ENCODE measurements around the gene NDE1. TPM values are rescaled to one million over a fixed set of nuclear protein-coding genes. Genes with fewer than 3 reads are reported as not detected.
A peak's percentile ranks its signal among the peaks of the same experiment; 100 is the strongest.

NDE1 gene
- total and polyA plus RNA-seq, 9 of the 15 experiments (the other 6 are each of a cell fraction or from before 2014, with no cell fraction given), result 3.1 to 59.9 (median 30.0) TPM

GRCh38 chr16:15642557-15643047 is 7.4 kb upstream of the NDE1 start (continued):
- peak; percentile 66; the same call in 1 of the 2 replicates for TF ChIP-seq ETV5 (CRISPR knock-in tag; IDR thresholded peaks at IDR 0.05; ENCODE audit: low read depth)
- peak; percentile 37; the same call in 1 of the 2 replicates for TF ChIP-seq ETV1 (tag; conservative IDR thresholded peaks at IDR 0.05; ENCODE audit: low read depth)
- peak in 1 of 2 experiments; percentile 92; a peak in 1 of 4 replicates for TF ChIP-seq ZNF639 (CRISPR knock-in tag; conservative IDR thresholded peaks at IDR 0.05 in 1 of 2, IDR thresholded peaks at IDR 0.05 in 1 of 2)
- no peak for TF ChIP-seq ETS2 (tag; IDR thresholded peaks at IDR 0.05; ENCODE audit: borderline replicate concordance, poor library complexity, severe bottlenecking)
- TF ChIP-seq HNRNPL (IDR thresholded peaks at IDR 0.05; ENCODE audit: low read depth, low read length), result no peak
- TF ChIP-seq TAF9B (IDR thresholded peaks at IDR 0.05; ENCODE audit: partially characterized antibody), result peak; percentile 75
- peak; percentile 45; the same call in 1 of the 2 replicates for TF ChIP-seq TCF3 (CRISPR knock-in tag; IDR thresholded peaks at IDR 0.05)
- no peak for TF ChIP-seq ELF2 (CRISPR knock-in tag; IDR thresholded peaks at IDR 0.05)
- no peak for TF ChIP-seq IRF1 (CRISPR knock-in tag; IDR thresholded peaks at IDR 0.05; ENCODE audit: borderline replicate concordance)
- no peak for TF ChIP-seq RAD51 (IDR thresholded peaks at IDR 0.05; ENCODE audit: borderline replicate concordance, low read depth)
- peak; percentile 68 to 73 for TF ChIP-seq RAD21 (CRISPR knock-in tag; conservative IDR thresholded peaks at IDR 0.05 in 1 of 2, IDR thresholded peaks at IDR 0.05 in 1 of 2)
- TF ChIP-seq ZBTB8A (IDR thresholded peaks at IDR 0.05; ENCODE audit: partially characterized antibody), result no peak
- TF ChIP-seq SMAD4 (CRISPR knock-in tag; conservative IDR thresholded peaks at IDR 0.05), result peak; percentile 93
- TF ChIP-seq CC2D1A (IDR thresholded peaks at IDR 0.05), result peak; percentile 65; the same call in 1 of the 2 replicates
- no peak for TF ChIP-seq CHD1 (IDR thresholded peaks at IDR 0.05; ENCODE audit: low read length)
- peak; percentile 7; the same call in 1 of the 2 replicates for TF ChIP-seq MBD2 (IDR thresholded peaks at IDR 0.05; ENCODE audit: borderline replicate concordance, low read depth)
- TF ChIP-seq PHTF2 (CRISPR knock-in tag; IDR thresholded peaks at IDR 0.05), result no peak
- TF ChIP-seq PPARD (CRISPR knock-in tag; IDR thresholded peaks at IDR 0.05), result no peak
- no peak for TF ChIP-seq KDM2B (CRISPR knock-in tag; IDR thresholded peaks at IDR 0.05)
- peak; percentile 97 for TF ChIP-seq NFIC (IDR thresholded peaks at IDR 0.05)
- TF ChIP-seq SOX6 (IDR thresholded peaks at IDR 0.05), result peak; percentile 53; the same call in 1 of the 2 replicates
- TF ChIP-seq ZNF717 (CRISPR knock-in tag; IDR thresholded peaks at IDR 0.05), result no peak
- TF ChIP-seq ZNF830 (CRISPR knock-in tag; IDR thresholded peaks at IDR 0.05), result no peak
- peak; percentile 85 for TF ChIP-seq RBFOX2 (IDR thresholded peaks at IDR 0.05; ENCODE audit: low read depth, low read length)
- TF ChIP-seq NR2C2 (CRISPR knock-in tag; IDR thresholded peaks at IDR 0.05), result peak; percentile 77
- TF ChIP-seq NR2C2 (tag; IDR thresholded peaks at IDR 0.05), result peak; percentile 92
- TF ChIP-seq ATF3 (IDR thresholded peaks at IDR 0.05), result 0 out of 2 replicates have a peak, but pooled peaks have one; percentile 14
- no peak for TF ChIP-seq ATF3 (CRISPR knock-in tag; conservative IDR thresholded peaks at IDR 0.05)
